ENCODE measurements around the gene MIPOL1.

MIPOL1 gene

DNA sequence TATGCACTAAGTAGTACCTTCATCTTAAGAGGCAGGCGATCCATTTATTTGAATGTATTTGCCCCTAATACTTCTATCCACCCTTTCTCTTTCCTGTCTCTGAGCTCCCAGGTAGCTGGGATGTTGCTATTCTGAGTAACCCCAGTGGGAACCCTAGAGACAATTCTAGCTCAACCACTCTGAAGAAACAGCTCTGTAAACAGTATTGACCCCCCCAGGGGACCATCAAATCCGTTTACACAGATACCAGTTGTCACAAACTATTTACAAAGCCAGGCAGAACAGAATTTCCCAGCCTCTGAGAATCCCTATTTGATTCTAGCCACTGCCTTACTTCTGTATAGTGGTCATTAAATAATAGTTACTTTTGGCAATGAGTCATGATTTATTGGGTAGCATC is 64.9 kb downstream of the MIPOL1 start:
- no peak for TF ChIP-seq CTCF (IDR thresholded peaks at IDR 0.05; ENCODE audit: extremely low read depth, insufficient read depth, missing control alignments)
- in situ Hi-C loops (cut with MboI; ENCODE audit: low pct_unique_long_range_greater_than_20kb, low sequenced_read_pairs, unreplicated experiment), result no loop called here
- DNase-seq (ENCODE audit: low spot score), result no peak

GRCh38 chr14:37263656-37264236 is 66.0 kb downstream of the MIPOL1 start:
- DNase-seq (ENCODE audit: low spot score), result no peak
- TF ChIP-seq CTCF (IDR thresholded peaks at IDR 0.05; ENCODE audit: extremely low read depth, insufficient read depth, missing control alignments), result no peak
- in situ Hi-C loops (cut with MboI; ENCODE audit: low pct_unique_long_range_greater_than_20kb, low sequenced_read_pairs, unreplicated experiment), result no loop called here

DNA sequence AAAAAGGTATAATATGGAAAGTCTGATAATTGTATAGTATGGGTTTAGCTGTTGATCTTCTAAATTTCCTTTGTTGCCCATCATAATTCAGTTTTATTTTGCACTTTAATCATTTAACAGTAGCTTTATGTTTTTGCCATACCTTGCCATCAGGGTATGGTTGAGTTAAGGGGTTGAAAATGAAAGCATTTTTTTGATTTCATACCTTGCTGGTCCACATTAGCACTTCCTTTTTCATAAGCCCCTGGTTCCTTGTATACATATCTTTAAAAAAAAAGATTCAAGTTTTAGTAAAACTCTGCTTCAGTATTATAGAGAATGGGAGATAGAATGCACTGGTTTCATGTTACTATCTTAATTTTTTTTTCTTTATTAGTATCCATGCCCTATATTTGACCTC is 71.1 kb downstream of the MIPOL1 start:
- no peak for DNase-seq (ENCODE audit: low spot score)
- in situ Hi-C loops (cut with MboI; ENCODE audit: low pct_unique_long_range_greater_than_20kb, low sequenced_read_pairs, unreplicated experiment), result no loop called here
- TF ChIP-seq CTCF (IDR thresholded peaks at IDR 0.05; ENCODE audit: extremely low read depth, insufficient read depth, missing control alignments), result no peak

DNA sequence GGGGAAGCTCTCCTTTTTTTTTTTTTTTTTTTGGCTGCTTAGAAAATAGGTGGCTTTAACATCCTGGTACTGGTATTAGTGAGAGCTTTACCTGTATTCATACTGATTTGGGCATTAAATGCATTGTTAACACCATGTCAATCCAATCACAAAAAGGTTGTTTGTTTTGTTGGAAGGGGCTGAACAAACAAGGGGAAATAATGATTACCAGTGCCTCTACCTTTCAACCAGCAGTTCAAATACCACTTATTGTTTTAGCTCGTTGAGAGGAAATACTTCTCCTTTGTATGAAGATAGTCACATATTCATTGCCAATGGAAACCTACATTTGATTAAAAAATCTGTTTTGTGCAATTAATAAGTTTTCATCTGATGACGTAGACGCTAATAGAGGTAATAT is 72.9 kb downstream of the MIPOL1 start:
- TF ChIP-seq CTCF (IDR thresholded peaks at IDR 0.05; ENCODE audit: extremely low read depth, insufficient read depth, missing control alignments), result no peak
- DNase-seq (ENCODE audit: low spot score), result no peak
- in situ Hi-C loops (cut with MboI; ENCODE audit: low pct_unique_long_range_greater_than_20kb, low sequenced_read_pairs, unreplicated experiment), result no loop called here

GRCh38 chr14:37272569-37272968 is 74.8 kb downstream of the MIPOL1 start:
- TF ChIP-seq CTCF (IDR thresholded peaks at IDR 0.05; ENCODE audit: extremely low read depth, insufficient read depth, missing control alignments), result no peak
- in situ Hi-C loops (cut with MboI; ENCODE audit: low pct_unique_long_range_greater_than_20kb, low sequenced_read_pairs, unreplicated experiment), result no loop called here
- no peak for DNase-seq (ENCODE audit: low spot score)

- in situ Hi-C loops (cut with MboI; ENCODE audit: low pct_unique_long_range_greater_than_20kb, low sequenced_read_pairs, unreplicated experiment), result no loop called here
- TF ChIP-seq CTCF (IDR thresholded peaks at IDR 0.05; ENCODE audit: extremely low read depth, insufficient read depth, missing control alignments), result no peak
- no peak for DNase-seq (ENCODE audit: low spot score)
These were observed 76.9 kb downstream of the MIPOL1 start for GRCh38 chr14:37274652-37275051.

DNA sequence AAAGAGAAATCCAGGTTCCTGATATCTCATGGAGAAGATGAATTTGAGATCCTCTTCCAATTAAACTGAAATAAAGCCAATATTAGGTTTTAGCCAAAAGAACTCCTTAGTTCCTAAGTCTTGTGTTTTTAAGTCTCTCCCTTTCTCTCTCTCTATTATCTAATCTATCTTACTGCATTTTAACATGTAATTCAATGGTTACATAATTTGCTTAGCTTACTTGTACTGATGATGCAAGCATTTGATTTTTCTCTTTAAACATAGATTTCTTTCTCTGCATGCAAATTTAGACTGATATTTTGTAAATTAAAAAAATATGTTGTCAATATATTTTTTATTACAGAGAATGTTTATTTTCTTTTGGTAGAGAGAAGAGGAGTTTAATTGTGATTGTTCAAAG is 78.2 kb downstream of the MIPOL1 start:
- TF ChIP-seq CTCF (IDR thresholded peaks at IDR 0.05; ENCODE audit: extremely low read depth, insufficient read depth, missing control alignments), result no peak
- DNase-seq (ENCODE audit: low spot score), result no peak
- in situ Hi-C loops (cut with MboI; ENCODE audit: low pct_unique_long_range_greater_than_20kb, low sequenced_read_pairs, unreplicated experiment), result no loop called here

Measured in GM13977 (cell line).